PC-3 (cell line): ENCODE results near the gene EIF2S2. TPM values are rescaled to one million over a fixed set of nuclear protein-coding genes. Genes with fewer than 3 reads are reported as not detected.

ENCODE experiments used
- ATAC-seq: fragments of 200-7000 bp; cut with Tn5 transposase; 2 replicates; pipeline ENCODE4 v1.9.1; 2020; ENCODE audit warnings: mild to moderate bottlenecking, moderate library complexity
- BruUV-seq: library from RNA; stranded (reverse); fragments of 400-500 nt; replicated peaks from 2 replicates; lab custom pipeline; 2021; lab: Mats Ljungman, UMichigan
- CTCF ChIA-PET: fragments of 300-600 bp; sonication (Branson Sonifier 250); formaldehyde crosslinking; loops from one replicate; lab custom pipeline; 2022; ENCODE audit warnings: antibody characterized with exemption; lab: Charles Lee
- POLR2A ChIA-PET: fragments of 300-600 bp; sonication (Branson Sonifier 250); formaldehyde crosslinking; loops from one replicate; lab custom pipeline; 2022; ENCODE audit warnings: antibody characterized with exemption; ENCODE audit not compliant: unreplicated experiment; lab: Charles Lee
- DNase-seq: peaks from one replicate; pipeline ENCODE4 v3.0.0-alpha.2; 2015
- H2AFZ ChIP-seq: fragments of 300-600 bp; sonication (generic); 2 replicates; pipeline ENCODE4 v1.6.0; 2016; ENCODE audit warnings: antibody characterized with exemption, low read length
- H3F3A ChIP-seq: fragments of 300-600 bp; sonication (generic); one replicate; pipeline ENCODE4 v1.6.0; 2017; ENCODE audit warnings: antibody characterized with exemption, low read length, control low read depth, mild to moderate bottlenecking; ENCODE audit not compliant: unreplicated experiment
- H3K27ac ChIP-seq: fragments of 300-600 bp; sonication (generic); 2 replicates; pipeline ENCODE4 v1.5.1; 2016; ENCODE audit warnings: mild to moderate bottlenecking, low read length
- H3K27me3 ChIP-seq: fragments of 300-600 bp; sonication (generic); 2 replicates; pipeline ENCODE4 v1.6.1; 2016; ENCODE audit warnings: low read length, mixed read lengths
- H3K36me3 ChIP-seq: fragments of 300-600 bp; sonication (generic); 2 replicates; pipeline ENCODE4 v1.6.1; 2016; ENCODE audit warnings: low read depth, mixed run types, low read length, mixed read lengths
- H3K4me1 ChIP-seq: fragments of 300-600 bp; sonication (generic); 2 replicates; pipeline ENCODE4 v1.5.1; 2016; ENCODE audit warnings: low read length; ENCODE audit not compliant: insufficient read depth
- H3K4me2 ChIP-seq: fragments of 300-600 bp; sonication (generic); 2 replicates; pipeline ENCODE4 v1.6.0; 2016; ENCODE audit warnings: low read length
- H3K4me3 ChIP-seq: fragments of 300-600 bp; sonication (generic); 2 replicates; pipeline ENCODE4 v1.5.1; 2016; ENCODE audit warnings: mild to moderate bottlenecking, low read length, mixed read lengths
- H3K79me2 ChIP-seq: fragments of 300-600 bp; sonication (generic); 2 replicates; pipeline ENCODE4 v1.6.1; 2017; ENCODE audit warnings: low read length, mixed read lengths
- H3K9ac ChIP-seq: fragments of 300-600 bp; sonication (generic); 2 replicates; pipeline ENCODE4 v1.6.0; 2016; ENCODE audit warnings: mild to moderate bottlenecking, low read length
- H3K9me2 ChIP-seq: fragments of 300-600 bp; sonication (generic); replicated peaks from 2 replicates; pipeline ENCODE4 v1.6.1; 2016; ENCODE audit warnings: mixed run types, low read length, mixed read lengths
- H3K9me3 ChIP-seq: fragments of 300-600 bp; sonication (generic); 2 replicates; pipeline ENCODE4 v1.6.1; 2016; ENCODE audit warnings: low read length, mixed read lengths
- H4K20me1 ChIP-seq: fragments of 300-600 bp; sonication (generic); 2 replicates; pipeline ENCODE4 v1.6.1; 2016; ENCODE audit warnings: low read length, mixed read lengths
- EZH2 ChIP-seq: fragments of 300-600 bp; sonication (generic); IDR thresholded peaks from one replicate; pipeline ENCODE4 v1.6.1; 2017; ENCODE audit warnings: antibody characterized with exemption, mild to moderate bottlenecking, low read length; ENCODE audit not compliant: unreplicated experiment
- EZH2phosphoT487 ChIP-seq: fragments of 300-600 bp; sonication (generic); IDR thresholded peaks from 2 replicates; pipeline ENCODE4 v1.6.1; 2018; ENCODE audit warnings: mild to moderate bottlenecking, antibody characterized with exemption, low read length, borderline replicate concordance
- intact Hi-C: fragments of 100-400 bp; cut with micrococcal nuclease; formaldehyde crosslinking; loops from 2 replicates; pipeline ENCODE4 v1.9.0; 2023
- total RNA-seq: library from RNA; depleted of rRNA; stranded (reverse); fragments of >200 nt; gene quantifications from 2 replicates; pipeline ENCODE4 v1.2.3, GENCODE V29; 2014
- TF ChIP-seq, protein P1 (sequence below): fragments of 300-600 bp; sonication (generic); conservative IDR thresholded peaks from 2 replicates; pipeline ENCODE4 v1.5.1; 2017; ENCODE audit warnings: antibody characterized with exemption, low read depth, mild to moderate bottlenecking, low read length

EIF2S2 gene
- total RNA-seq, 1 experiment from 2014 or later = 83.4 TPM

GRCh38 chr20:34088305-34089174, 23.5 kb downstream of the EIF2S2 start:
- no peak for ATAC-seq
- no TSS peak for BruUV-seq
- Histone ChIP-seq H3K9me2 (no peaks in the 10 kb centered on the region), H3K4me1 (no peaks in the 10 kb centered on the region), H2AFZ (no peak overlapping the region), H3K27ac (no peak overlapping the region), H3F3A (peaks cover 21% of the 10 kb centered on the region), H3K4me3 (no peak overlapping the region), H3K27me3 (no peaks in the 10 kb centered on the region), H3K9ac (no peak overlapping the region), H3K4me2 (no peak overlapping the region), H3K9me3 (no peaks in the 10 kb centered on the region), H3K36me3 (peaks cover 72% of the 10 kb centered on the region), H3K79me2 (no peaks in the 10 kb centered on the region; the same call in 1 of the 2 replicates), H4K20me1 (peaks cover 18% of the 10 kb centered on the region; the same call in 1 of the 2 replicates)
- POLR2A ChIA-PET = no interaction called here
- intact Hi-C loops = no loop called here
- no peak for DNase-seq
- TF ChIP-seq, protein P1, sequence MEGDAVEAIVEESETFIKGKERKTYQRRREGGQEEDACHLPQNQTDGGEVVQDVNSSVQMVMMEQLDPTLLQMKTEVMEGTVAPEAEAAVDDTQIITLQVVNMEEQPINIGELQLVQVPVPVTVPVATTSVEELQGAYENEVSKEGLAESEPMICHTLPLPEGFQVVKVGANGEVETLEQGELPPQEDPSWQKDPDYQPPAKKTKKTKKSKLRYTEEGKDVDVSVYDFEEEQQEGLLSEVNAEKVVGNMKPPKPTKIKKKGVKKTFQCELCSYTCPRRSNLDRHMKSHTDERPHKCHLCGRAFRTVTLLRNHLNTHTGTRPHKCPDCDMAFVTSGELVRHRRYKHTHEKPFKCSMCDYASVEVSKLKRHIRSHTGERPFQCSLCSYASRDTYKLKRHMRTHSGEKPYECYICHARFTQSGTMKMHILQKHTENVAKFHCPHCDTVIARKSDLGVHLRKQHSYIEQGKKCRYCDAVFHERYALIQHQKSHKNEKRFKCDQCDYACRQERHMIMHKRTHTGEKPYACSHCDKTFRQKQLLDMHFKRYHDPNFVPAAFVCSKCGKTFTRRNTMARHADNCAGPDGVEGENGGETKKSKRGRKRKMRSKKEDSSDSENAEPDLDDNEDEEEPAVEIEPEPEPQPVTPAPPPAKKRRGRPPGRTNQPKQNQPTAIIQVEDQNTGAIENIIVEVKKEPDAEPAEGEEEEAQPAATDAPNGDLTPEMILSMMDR = no peak
- CTCF ChIA-PET = no interaction called here

- Histone ChIP-seq H3K4me2 (no peak overlapping the region), H3K9me3 (no peaks in the 10 kb centered on the region), H3K4me3 (no peak overlapping the region), H3K27ac (no peak overlapping the region), H2AFZ (no peak overlapping the region), H3K9ac (no peak overlapping the region), H3F3A (peaks cover 17% of the 10 kb centered on the region), H3K79me2 (no peaks in the 10 kb centered on the region), H3K9me2 (no peaks in the 10 kb centered on the region), H3K36me3 (peaks cover 57% of the 10 kb centered on the region), H4K20me1 (peaks cover 12% of the 10 kb centered on the region; the same call in 1 of the 2 replicates), H3K4me1 (peaks cover 8% of the 10 kb centered on the region; the same call in 1 of the 2 replicates), H3K27me3 (no peaks in the 10 kb centered on the region)
- CTCF ChIA-PET = no interaction called here
- no peak for ATAC-seq
- POLR2A ChIA-PET = no interaction called here
- DNase-seq = no peak
- no TSS peak for BruUV-seq
- intact Hi-C loops = no loop called here
- no peak for TF ChIP-seq EZH2phosphoT487
- TF ChIP-seq, protein P1 = no peak
- TF ChIP-seq EZH2 = no peak
Measured at GRCh38 chr20:34085544-34086040, 26.5 kb downstream of the EIF2S2 start.
